Caki2 (cell line): ENCODE results near the gene ZC3H18. TPM values are rescaled to one million over a fixed set of nuclear protein-coding genes. Genes with fewer than 3 reads are reported as not detected.

Source experiments
- DNase-seq: peaks from one replicate; pipeline ENCODE4 v3.0.0-alpha.2; 2015; ENCODE audit warnings: low read depth
- in situ Hi-C: cut with HindIII; loops from 2 replicates; pipeline ENCODE4 v1.10.0; 2016; ENCODE audit warnings: low sequenced_read_pairs, low pct_unique_long_range_greater_than_20kb, mixed read lengths
- total RNA-seq: library from RNA; depleted of rRNA; stranded (reverse); fragments of >200 nt; shearing (Covaris generic); gene quantifications from 2 replicates; pipeline ENCODE4 v1.2.3, GENCODE V29; 2014; ENCODE audit warnings: low replicate concordance

ZC3H18 gene
- total RNA-seq, 1 experiment from 2014 or later, result 16.9 TPM

DNA sequence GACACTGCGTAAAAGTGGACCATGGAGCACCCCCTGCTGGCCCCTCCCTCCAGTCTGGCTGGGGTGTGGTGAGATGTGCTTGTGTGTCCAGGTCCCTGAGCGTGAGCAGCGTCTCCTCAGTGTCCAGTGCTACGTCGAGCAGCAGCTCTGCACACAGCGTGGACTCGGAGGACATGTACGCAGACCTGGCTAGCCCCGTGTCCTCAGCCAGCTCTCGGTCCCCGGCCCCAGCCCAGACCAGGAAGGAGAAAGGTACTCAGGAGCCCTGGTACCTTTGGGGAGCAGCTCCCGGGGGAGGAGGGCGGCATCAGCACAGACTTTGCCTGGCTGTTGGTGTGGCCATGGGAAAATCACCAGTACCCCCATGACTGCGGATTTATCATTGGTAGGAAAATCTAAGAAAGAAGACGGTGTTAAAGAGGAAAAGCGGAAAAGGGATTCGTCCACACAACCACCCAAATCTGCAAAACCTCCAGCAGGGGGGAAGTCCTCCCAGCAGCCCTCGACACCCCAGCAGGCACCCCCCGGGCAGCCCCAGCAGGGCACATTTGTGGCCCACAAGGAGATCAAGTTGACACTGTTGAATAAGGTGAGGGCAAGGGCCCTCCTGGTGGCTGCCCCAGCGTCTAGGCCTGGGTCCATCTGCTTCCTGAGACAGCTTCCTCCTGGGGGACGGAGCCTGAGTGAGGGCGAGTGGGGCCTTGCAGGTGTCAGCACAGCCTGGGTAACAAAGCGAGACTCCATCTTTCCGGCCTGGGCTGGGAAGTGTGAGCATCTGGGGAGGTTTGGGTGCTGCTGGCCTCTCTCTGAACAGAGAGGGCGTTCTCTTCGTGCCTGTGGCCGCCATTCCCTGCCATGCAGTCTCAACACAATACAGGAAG, 57.6 kb downstream of the ZC3H18 start:
- in situ Hi-C loops, result no loop called here
- no peak for DNase-seq

DNA sequence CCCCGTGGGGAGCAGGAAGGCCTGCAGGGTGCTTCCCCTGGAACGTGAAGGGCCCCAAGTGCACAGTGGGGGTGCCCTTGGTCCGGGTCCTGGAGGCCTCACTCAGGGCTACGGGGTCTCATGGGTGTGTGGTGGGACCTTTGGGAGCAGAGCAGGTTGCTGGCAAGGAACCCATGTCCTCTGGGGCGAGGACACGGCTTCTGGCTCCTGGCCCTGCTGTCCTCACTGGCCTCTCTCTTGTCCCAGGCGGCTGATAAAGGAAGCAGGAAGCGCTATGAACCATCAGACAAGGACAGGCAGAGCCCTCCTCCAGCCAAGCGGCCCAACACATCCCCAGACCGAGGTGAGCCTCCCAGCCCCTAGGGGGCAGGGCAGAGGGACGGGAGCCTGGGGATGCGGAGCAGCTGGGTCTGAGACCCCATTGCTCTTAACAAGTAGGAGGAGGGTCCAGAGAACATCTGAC, 58.3 kb downstream of the ZC3H18 start:
- in situ Hi-C loops, result no loop called here
- no peak for DNase-seq

DNA sequence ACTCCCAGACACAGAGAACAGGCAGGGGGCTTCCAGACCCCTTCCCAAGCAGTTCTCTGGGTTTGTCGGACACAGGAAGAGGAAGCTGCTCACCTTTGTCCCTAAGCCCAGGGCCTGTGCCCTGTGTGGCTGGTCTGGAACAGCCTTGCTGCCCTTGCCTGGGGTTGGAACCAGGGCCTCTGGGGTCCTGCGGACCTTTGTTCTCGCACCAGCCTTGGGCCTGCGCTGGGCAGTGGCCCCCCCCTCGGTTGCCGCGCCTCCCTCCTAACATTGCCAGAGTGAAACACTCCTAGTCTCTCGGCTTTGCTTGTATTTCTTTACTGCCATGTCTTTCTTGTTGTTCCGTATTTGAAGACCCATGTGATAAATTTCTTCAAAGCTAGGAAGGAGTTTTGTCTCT, 59.6 kb downstream of the ZC3H18 start:
- DNase-seq, result no peak
- in situ Hi-C loops, result no loop called here

DNA sequence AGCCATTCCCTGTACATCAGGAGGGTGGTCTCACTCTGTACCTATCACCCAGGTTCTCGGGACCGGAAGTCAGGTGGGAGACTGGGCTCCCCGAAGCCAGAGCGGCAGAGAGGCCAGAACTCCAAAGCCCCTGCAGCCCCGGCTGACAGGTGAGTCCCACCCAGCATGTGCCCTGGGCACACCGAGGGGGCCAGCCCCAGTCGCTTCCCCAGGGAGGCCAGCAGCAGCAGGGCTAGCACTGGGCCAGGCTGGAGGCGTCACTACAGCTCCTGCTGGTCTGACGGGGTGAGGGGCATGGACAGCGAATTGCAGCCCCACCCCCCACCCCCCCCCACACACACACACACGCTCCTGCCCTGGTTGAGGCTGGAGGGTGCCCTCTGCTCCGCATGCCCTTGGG, 60.2 kb downstream of the ZC3H18 start:
- in situ Hi-C loops, result no loop called here
- no peak for DNase-seq

DNA sequence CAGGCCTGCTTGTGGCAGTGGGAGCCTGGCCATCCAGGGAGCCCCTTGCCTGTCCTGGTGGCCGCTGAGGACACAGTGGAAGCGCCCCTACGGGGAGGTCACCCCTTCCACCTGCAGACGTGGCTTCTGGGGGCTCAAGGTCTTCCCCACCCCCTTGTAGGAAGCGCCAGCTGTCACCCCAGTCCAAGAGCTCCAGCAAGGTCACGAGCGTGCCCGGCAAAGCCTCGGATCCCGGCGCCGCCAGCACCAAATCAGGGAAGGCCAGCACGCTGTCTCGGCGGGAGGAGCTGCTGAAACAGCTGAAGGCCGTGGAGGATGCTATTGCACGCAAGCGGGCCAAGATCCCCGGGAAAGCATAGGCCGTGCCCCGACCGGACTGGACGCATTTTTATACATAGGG, 60.7 kb downstream of the ZC3H18 start:
- no peak for DNase-seq
- in situ Hi-C loops, result no loop called here

DNA sequence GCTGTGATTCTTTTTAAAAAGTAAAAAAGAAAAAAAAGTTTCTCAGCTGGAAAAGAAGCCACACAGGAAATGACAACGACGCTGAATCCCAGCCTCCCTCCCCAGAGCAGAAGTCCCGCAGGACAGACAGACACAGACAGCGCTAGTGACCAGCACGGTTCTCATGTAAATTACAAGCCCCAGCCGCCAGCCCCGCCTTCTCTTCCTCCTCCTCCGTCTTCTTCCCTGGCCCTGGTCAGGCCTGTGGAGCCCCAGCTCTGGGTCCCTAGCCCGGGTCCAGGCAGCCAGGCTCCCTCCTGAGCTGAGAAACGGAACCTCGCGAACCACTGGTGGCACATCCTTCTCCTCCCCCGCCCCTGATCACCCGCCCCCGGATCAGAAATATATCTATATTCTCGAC, 61.2 kb downstream of the ZC3H18 start:
- no peak for DNase-seq
- in situ Hi-C loops, result no loop called here

DNA sequence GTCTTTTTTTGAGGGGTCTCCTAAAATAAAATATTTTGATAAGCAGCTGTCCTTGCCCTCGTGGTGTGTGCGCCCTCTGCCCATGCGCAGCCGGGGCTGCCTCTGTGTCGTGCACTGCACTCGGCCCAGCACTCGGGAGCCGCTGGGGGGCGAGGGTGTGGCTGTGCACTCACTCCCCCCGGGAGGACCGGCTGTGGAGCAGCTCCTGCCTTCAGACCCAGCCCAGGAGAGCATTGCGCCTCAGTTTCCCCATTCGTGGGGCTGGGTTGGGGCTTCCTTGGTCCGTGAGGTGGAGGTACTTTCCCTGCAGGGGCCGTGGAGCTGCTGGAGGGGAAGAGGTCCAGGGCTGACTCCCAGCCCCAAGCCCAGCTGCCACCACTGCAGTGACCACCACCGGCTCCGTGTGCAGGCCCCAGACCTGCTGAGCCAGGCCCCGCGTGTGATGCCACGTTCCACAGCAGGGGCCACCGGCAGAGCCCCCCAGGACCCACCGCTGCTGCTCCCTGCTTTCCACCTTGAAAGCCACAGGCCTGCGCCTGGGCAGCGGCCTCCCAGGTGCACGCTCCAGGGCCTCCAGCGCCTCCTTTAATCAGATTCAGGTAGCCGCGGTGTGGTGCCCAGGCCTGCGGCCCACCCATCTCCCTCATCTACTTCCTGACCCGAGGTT, 61.9 kb downstream of the ZC3H18 start:
- no peak for DNase-seq
- in situ Hi-C loops, result no loop called here

DNA sequence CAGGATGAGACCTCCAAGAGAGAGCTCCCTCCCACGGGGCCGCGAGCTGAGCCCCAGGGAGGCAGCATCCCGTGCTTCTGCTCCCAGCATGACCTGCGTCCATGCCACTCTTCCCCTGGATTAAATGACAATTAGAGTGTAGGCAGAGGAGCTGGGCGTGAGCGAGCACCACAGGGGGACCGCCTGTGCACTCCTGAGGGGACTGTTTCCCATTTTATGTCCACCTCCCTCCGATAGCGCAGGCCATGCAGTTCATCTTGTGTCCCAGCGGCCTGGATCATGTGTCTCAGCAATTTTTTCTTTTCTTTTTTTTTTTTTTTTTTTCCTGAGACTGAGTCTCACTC, 62.4 kb downstream of the ZC3H18 start:
- no peak for DNase-seq
- in situ Hi-C loops, result no loop called here

DNA sequence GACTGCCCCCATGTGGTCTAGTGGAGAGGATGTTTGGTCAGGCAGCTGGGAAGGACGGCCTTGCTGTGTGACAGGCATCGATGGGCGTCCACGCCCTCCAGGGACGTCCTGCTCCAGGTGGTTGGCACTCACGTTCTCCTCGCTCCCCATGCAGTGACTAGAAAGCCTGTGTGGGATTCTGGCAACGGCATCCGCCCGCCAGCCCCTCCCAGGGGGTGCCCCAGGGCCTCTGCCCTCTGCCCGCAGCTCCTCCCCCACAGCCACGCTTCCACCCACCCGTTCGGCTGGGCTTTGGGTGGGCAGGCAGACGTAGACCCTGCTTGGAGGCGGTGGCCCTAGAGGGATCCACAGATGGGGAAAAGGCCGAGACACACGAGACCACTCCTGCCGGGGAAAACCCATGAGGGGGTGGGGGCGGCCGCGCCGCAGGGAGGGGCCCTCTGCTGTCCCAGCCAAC, 63.5 kb downstream of the ZC3H18 start:
- in situ Hi-C loops, result no loop called here
- DNase-seq, result peak; percentile 48

DNA sequence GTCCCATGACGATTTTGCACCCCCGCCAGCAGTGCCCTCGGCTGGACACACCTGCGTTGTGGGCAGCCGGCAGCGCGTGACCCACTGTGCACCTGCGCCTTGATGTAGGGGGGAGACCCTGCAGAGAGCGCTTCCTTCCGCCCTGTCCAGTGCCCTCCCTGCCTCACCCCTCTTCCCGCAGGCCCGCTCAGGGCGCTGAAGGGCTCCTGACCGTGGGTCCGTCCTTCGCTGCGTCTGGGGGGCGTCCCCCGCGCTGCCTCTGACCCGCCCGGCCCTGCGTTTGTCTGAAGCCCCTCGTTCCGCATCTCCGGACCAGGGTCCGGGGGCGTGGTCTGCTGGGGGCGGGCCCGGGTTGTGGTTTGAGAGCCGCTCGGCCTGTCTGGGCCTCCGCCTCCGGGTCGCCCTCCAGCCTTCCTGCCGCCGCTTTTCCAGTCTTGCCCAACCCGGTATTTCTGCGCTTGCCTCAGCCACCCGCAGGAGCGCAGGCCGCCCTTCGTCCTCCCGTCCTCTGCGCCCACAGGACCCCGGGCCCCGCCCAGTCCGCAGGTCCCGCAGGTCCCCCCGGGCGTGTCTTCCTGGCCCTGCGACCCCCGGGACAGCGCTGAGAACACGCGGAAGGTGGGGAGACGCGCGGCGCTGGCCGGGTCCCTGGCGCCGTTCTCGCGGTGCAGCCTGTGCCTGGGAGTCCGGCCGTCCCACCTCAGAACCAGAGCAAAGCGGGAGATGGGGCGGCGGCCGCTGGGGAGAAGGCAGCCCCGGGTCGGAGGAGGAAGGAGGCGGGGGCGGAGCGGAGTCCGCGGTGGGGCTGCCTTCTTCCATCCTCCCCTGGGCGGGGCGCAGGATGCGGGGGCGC, 64.2 kb downstream of the ZC3H18 start:
- in situ Hi-C loops, result no loop called here

DNA sequence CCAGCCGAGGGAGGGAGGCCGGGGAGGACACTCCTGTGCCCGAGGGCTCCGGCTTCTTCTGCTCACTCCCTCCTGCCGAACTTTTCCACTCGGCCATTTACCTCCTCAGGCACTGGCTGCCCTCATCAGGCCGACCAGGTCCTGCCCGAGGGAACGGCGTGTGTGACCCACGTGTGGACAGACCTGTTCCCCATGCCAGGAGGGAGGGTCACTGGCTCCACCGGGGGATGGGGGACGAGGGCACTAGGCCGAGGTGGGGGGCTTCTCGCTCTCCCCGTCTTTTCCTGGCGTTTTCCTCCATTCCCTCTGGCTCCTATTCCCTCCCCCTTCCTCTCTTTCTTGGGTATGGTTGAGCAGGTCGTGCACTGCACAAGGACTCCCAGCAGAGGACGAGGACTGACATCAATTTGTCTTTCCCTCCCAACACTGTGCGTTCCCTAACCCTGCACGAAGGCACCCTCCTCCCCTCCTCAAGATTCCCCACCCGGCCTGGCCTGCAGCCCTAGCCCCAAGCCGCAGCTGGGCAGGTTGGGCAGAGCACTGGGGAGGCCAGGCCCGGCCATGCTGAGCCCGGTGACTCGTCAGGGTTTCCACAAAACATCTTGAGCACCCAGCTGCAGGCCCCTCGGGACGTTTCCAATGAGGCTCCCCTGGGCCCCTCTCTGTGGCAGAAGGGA, 64.9 kb downstream of the ZC3H18 start:
- in situ Hi-C loops, result no loop called here

More for the DNA sequence above, 64.2 kb downstream of the ZC3H18 start:
- DNase-seq, result no peak

DNA sequence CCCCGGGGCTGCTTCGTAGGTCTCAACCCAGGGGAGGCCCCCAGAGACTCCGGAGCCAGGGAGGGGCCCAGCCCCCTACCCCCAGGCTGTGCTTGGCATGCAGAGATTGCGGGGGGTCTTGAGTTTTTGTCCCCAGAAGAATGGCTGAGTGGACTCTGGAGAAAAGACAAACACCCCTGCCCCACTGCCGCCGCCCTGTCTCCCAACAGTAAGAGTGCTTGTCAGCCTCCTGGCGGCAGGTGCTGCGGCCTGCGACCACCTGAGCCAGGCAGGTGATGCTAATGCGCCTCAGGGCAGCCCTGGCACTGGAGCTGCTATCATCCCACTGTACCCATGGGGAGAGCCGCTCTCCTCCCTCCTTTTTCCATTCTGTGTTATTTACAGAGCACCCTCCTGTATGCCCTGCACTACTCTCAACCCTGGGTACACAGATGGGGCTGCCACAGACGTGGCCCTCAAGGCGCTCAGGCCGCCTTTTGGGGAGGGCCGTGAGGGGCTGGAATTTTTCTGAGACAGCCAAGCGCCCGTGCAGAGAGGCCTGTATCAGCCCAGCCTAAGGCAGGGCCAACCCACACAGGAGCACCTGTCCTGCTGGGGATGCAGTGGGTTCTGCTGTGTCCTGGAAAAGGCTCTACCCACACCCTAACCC, 65.6 kb downstream of the ZC3H18 start:
- in situ Hi-C loops, result no loop called here
- DNase-seq, result no peak

More for the DNA sequence above, 64.9 kb downstream of the ZC3H18 start:
- no peak for DNase-seq

DNA sequence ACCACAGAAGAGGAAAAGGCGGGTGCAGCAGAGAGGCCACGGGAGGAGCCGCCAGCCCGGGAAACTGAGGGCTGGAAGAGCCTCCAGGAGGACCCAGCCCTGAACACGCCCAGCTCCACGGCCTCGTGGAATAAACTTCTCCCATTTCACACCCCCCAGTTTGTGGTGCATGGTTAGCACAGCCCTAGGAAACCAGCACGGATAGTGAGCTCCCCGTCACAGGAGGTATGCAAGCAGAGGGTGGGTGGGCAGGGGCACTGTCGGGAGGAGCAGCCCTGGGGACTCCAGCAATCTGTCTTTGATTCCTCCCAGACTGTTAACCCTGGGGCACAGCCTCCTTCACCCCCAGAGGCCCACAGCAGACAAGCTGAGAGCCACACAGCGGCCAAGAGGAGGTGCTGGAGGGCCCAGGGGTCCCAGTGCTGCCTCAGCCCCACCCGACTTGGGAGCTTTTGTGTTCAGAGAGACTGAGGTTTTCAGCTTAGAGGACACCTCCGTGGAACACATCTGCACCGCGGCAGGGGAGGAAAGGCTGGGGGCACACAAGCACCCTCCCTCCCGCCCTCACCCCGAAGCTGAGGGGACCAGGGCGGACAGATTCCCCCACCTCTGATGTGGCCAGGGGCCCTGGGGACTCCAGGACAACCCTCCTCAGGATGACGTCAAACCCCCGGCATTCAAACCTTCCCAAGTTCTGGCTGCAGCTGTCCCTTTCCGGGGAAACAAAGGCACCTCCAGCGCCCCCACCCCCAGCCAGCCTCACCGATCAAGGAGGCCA, 66.5 kb downstream of the ZC3H18 start:
- in situ Hi-C loops, result no loop called here
- DNase-seq, result no peak

DNA sequence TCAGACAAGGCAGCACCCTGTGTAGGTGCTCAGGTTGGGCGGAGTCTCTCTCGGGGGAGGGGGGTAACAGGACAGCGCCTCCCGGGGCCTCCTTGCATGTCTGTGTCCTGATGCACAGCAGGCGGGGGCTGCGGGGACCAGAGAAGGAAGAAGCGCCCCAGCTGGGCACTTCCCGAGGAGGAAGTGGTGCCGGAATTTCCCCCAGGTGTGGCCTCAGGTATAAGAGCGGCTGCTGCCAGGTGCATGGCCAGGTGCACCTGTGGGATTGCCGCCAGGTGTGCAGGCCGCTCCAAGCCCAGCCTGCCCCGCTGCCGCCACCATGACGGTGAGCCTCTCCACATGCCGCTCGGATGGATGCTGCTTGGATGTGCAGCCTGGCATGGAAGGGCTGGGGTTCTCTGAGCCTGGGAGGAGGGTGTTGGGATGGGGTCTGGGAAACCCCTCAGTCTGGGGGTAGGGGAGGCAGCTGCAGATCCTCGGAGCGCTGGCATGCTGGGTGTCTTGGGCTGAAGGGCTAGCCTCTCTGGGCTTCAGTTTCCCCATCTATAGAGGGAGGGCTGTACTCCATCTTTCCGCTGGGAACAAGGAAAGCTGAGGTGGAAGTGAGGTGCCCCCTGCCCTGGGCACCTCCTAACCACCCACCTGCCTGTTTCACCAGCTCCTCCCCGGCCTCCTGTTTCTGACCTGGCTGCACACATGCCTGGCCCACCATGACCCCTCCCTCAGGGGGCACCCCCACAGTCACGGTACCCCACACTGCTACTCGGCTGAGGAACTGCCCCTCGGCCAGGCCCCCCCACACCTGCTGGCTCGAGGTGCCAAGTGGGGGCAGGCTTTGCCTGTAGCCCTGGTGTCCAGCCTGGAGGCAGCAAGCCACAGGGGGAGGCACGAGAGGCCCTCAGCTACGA, 68.4 kb downstream of the ZC3H18 start, which contains the start of gene IL17C:
IL17C (plus strand) TSS at position 250 of the 908 bp plus-strand sequence; CDS start at position 320, 70 bp downstream.
- in situ Hi-C loops, result no loop called here
- no peak for DNase-seq

DNA sequence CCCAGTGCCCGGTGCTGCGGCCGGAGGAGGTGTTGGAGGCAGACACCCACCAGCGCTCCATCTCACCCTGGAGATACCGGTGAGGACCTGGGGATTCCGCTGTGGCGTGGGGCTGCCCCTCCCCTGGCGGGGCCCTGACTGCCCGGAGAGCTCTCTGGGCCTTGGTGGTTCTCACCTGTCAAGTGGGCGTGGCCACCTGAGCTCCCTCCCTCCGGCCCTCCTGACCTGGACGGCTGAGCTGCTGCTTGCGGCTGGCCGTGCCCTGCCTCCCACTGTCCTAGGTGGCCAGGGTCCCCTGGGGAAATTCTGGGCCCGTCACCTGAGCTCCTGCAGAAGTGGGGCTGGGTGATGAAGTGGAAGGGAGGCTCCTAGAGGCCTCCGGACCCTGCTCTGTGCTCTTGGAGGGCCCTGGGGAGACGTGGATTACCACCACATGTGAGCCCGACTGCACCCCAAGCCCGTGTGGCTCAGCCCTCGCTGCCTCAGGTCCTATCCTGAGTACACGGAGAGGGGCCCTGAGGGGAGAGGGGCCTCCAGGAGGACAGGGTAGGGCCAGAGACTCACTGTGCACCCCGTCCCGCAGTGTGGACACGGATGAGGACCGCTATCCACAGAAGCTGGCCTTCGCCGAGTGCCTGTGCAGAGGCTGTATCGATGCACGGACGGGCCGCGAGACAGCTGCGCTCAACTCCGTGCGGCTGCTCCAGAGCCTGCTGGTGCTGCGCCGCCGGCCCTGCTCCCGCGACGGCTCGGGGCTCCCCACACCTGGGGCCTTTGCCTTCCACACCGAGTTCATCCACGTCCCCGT, 69.2 kb downstream of the ZC3H18 start:
- no peak for DNase-seq
- in situ Hi-C loops, result no loop called here
